ENCODE results near the gene PKD2L1. TPM values are rescaled to one million over a fixed set of nuclear protein-coding genes. Genes with fewer than 3 reads are reported as not detected.

The PKD2L1 gene
- 0.06 to 0.21 TPM (median 0.09 TPM) in 5 replicates for total RNA-seq (2022; extraction: Qiagen RNA extraction)

GRCh38 chr10:100330079-100330478 lies at the start of gene PKD2L1:
TSS of gene PKD2L1 (minus strand) at chr10:100330228. CDS start at chr10:100330103, 125 bp downstream.

DNA sequence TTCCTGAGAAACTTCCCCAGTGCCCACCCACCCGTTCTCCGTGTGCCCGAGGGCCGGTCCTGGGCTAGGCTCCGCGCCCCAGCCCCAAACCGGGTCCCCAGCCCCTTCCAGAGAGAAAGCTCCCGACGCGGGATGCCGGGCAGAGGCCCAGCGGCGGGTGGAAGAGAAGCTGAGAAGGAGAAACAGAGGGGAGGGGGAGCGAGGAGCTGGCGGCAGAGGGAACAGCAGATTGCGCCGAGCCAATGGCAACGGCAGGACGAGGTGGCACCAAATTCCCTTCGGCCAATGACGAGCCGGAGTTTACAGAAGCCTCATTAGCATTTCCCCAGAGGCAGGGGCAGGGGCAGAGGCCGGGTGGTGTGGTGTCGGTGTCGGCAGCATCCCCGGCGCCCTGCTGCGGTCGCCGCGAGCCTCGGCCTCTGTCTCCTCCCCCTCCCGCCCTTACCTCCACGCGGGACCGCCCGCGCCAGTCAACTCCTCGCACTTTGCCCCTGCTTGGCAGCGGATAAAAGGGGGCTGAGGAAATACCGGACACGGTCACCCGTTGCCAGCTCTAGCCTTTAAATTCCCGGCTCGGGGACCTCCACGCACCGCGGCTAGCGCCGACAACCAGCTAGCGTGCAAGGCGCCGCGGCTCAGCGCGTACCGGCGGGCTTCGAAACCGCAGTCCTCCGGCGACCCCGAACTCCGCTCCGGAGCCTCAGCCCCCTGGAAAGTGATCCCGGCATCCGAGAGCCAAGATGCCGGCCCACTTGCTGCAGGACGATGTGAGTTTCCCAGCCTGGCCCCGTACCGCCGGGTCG lies 16.9 kb upstream of the PKD2L1 start, which contains the start of gene SCD:
Gene SCD, plus strand, starts transcription at position 469 of the 803 bp plus-strand sequence. Its CDS starts 272 bp downstream, at position 741.

GRCh38 chr10:100286051-100287033 lies 43.7 kb downstream of the PKD2L1 start, which contains the start of gene BLOC1S2:
TSS of gene BLOC1S2 (minus strand) at chr10:100286680. CDS start at chr10:100286659, 21 bp downstream.

GRCh38 chr10:100267239-100268104 lies 62.6 kb downstream of the PKD2L1 start, which contains the start of gene CWF19L1:
TSS of gene CWF19L1 (minus strand) at chr10:100267638. CDS start at chr10:100267593, 45 bp downstream.

Other genes starting within 250 kb of the PKD2L1 start
- 0.15 to 0.45 TPM (median 0.35 TPM) in 5 replicates for gene CPN1, start 248.4 kb downstream of the PKD2L1 start, total RNA-seq (2022; extraction: Qiagen RNA extraction)
- 41.1 to 59.5 TPM (median 50.9 TPM) in 5 replicates for gene ERLIN1, start 144.2 kb downstream of the PKD2L1 start, total RNA-seq (2022; extraction: Qiagen RNA extraction)
- gene CHUK, start 100.6 kb downstream of the PKD2L1 start, total RNA-seq (2022; extraction: Qiagen RNA extraction): 17.9 to 21.8 TPM (median 20.9 TPM) in 5 replicates
- 19.3 to 24.6 TPM (median 19.5 TPM) in 5 replicates for gene CWF19L1, start 62.6 kb downstream of the PKD2L1 start, total RNA-seq (2022; extraction: Qiagen RNA extraction)
- gene BLOC1S2, start 43.5 kb downstream of the PKD2L1 start, total RNA-seq (2022; extraction: Qiagen RNA extraction): 87.0 to 112 TPM (median 99.2 TPM) in 5 replicates
- gene SCD, start 17.0 kb upstream of the PKD2L1 start, total RNA-seq (2022; extraction: Qiagen RNA extraction): 130 to 179 TPM (median 166 TPM) in 5 replicates
- 0.06 TPM in 1 of 5 replicates, not detected in the others for gene WNT8B, start 132.8 kb upstream of the PKD2L1 start, total RNA-seq (2022; extraction: Qiagen RNA extraction)
- gene SEC31B, start 189.6 kb upstream of the PKD2L1 start, total RNA-seq (2022; extraction: Qiagen RNA extraction): 1.6 to 2.7 TPM (median 1.9 TPM) in 5 replicates
- gene NDUFB8, start 199.6 kb upstream of the PKD2L1 start, total RNA-seq (2022; extraction: Qiagen RNA extraction): 265 to 289 TPM (median 277 TPM) in 5 replicates
- gene HIF1AN, start 205.7 kb upstream of the PKD2L1 start, total RNA-seq (2022; extraction: Qiagen RNA extraction): 11.9 to 18.3 TPM (median 17.8 TPM) in 5 replicates